GM19035 (cell line): ENCODE results near the gene BNIP3.
"Not testable (repeated sequence)": the region's sequence is repeated elsewhere in the genome, so short reads cannot be mapped to it uniquely, and the experiment has no call there.

Source experiments
- ATAC-seq: cut with Tn5 transposase; IDR thresholded peaks from one replicate; pipeline ENCODE4 v1.9.1; 2021; ENCODE audit not compliant: unreplicated experiment

The BNIP3 gene

DNA sequence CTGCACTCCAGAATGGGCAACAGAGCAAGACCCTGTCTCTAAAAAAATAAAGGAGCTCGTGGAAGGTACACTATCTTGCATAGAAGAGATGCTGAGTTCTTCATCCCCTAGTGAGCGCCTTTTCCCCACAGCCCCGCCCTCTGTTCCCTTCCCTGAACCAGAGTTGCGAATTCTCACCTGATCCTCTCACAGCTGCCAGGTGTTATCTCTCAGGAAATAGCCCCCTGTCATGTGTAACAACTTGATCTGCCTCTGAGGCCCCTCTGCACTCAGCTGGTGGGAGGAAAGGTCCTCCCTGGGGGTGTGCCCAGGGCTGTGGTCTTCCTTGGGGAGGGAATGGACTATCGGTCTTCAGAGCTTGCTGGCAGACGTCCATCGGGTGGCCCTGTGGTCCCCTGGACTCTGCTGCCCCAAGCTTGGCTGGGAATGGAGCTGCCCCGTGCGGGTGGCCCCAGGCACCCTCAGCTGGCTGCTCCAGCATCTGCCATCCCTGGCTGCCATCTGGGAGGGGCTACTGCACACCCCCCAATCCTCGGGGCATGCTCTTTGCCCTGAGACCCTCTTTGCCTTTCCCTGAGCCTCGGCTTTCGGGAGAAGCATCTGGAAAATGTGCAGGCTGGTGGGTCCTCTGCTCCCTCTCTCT lies 21.7 kb upstream of the BNIP3 start:
- no peak for ATAC-seq

- ATAC-seq: no peak
These were observed 20.3 kb upstream of the BNIP3 start for GRCh38 chr10:132002004-132002403.

DNA sequence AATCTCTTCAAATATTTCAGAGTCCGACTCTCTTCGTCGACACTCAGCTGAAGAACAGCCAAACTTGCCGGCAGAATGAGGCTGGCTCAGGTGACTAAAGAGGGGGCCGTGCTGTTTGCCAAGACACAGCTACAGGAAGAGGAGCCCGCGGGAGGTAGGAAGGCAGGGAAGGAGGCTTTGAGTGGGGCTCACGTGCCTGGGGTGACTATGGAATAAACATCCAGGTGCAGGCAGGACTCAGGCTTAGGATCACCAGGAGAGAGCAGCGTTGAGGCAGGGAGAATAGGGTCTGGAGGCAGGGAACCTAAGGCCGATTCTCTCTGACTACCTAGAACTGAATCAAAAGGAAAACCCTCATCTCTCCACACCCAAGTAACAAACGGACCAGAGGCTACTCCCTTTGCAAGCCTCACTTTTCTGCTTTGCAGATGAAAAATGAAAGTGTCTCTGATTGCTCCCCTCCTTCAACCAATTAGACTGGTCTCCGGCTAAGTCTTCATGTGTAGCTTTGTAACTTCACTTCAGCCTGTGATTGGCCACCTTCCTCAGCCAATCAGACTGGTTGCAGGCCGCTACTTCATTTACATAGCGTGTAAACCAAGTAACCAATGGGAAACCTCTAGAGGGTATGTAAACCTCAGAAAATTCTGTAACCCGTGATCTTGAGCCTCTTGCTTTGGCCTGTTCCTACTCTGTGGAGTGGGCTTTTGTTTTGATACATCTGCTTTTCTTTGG lies 19.7 kb upstream of the BNIP3 start:
- peak; percentile 80 for ATAC-seq

DNA sequence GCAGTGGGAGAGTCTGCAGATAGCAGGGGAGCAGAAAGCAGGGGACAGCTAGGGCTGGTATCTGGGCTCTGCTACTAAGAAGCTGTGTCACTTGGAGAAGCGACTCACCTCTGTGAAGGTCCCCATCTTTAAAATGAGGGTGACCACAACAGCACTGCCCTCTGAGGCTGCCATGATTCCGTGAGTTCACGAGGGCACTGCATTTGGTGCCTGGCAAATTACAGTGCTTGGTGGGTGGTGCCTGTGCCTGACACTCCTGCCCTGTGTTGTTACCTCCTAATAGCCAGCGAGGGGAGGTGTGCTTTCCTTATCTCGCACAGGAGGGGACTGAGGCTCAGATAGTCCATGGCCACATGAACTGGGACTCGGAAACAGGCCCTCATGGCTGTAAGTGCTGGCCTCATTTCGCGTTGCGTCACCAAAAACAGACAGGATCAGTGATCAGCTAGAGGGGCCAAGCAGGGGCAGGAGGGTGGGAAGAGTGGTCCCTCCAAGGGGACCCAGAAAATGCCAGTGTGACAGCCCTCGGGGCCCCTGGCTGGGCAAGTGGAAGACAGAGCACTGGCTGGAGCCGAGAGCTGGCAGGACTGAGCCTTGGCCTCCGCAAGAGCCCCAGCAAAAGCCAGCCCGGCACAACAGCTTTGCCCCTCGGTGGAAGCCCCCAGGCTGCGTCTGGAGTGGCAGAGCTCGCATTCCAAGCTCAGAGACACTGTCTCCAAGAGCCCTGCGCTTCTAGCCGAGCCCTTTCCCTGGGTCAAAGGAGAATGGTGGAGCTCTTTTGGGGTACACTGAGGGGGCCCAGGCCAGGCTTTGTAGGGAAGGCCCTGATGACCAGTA lies 17.3 kb upstream of the BNIP3 start:
- no peak for ATAC-seq

GRCh38 chr10:131998050-131998844 lies 16.5 kb upstream of the BNIP3 start:
- no peak for ATAC-seq

DNA sequence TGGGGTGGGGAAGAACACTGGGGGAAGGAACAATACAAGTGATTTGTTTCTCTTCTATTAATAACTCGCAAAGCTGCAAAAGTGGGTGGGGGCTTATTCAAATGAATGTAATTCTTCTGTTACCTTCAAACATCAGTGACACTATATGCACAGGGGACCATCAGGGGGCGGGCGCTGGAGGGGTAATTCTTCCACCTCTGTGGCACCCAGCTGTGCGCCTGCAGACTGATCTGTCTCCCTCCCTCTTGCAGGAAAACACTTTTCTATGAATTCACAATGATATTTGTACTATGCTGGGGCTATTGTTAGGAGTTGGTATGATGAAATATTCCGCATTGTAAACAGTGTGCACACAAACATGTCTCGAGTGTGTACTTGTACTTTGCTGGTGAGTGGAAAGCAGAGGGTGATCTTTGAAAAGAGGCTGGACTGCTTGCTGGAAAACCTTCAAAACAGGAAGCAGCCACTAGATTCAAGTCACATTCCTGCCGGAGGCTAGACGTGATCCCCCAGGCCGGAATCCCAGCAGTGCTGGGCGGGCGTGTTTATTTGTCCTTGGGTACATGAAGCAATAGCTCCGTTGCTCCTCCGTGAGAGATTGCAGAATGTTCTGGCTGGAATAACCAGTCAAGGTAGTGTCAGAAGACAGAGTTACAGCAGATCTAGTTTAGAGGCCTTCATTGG lies 15.8 kb upstream of the BNIP3 start:
- ATAC-seq: no peak

- no peak for ATAC-seq
These were observed 15.0 kb upstream of the BNIP3 start for GRCh38 chr10:131996466-131997365.

- ATAC-seq: no peak
These were observed 12.7 kb upstream of the BNIP3 start for GRCh38 chr10:131994435-131994834.

DNA sequence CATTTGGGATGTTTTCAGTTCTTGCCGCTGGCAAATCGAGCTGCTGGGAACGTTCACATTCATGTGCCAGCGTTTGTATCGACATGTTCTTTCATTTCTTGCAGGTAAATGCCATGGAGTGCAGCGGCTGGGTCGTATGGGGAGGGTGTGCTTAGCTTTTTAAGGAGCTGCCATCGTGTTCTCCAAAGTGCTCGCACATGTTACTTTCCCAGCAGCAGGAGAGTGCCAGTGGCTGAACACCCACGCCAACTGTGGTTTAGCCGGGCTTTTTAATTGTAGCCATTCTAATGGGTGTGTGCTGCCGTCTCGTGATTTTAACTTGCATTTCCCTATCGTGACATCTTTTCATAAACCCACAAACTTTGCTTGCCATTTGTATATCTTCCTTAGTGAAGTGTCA lies 11.6 kb upstream of the BNIP3 start:
- no peak for ATAC-seq

- no peak for ATAC-seq
These were observed 10.0 kb upstream of the BNIP3 start for GRCh38 chr10:131991726-131992125.

DNA sequence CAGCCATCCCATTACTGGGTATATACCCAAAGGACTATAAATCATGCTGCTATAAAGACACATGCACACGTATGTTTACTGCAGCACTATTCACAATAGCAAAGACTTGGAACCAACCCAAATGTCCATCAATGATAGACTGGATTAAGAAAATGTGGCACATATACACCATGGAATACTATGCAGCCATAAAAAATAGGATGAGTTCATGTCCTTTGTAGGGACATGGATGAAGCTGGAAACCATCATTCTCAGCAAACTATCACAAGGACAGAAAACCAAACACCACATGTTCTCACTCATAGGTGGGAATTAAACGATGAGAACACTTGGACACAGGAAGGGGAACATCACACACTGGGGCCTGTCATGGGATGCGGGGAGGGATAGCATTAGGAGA lies 6.1 kb upstream of the BNIP3 start:
- not testable (repeated sequence) for ATAC-seq

- not testable (repeated sequence) for ATAC-seq
These were observed 5.6 kb upstream of the BNIP3 start for GRCh38 chr10:131987301-131987700.

DNA sequence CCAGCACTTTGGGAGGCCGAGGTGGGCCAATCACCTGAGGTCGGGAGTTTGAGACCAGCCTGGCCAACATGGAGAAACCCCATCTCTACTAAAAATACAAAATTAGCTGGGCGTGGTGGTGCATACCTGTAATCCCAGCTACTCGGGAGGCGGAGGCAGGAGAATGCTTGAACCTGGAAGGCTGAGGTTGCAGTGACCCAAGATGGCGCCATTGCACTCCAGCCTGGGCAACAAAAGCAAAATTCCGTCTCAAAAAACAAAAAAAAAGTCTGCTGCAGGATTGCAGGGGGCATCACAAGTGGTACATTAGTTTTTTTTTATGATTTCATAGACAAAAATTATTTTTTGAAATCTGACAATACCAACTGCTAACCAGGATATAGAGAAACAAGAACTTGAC lies 5.1 kb upstream of the BNIP3 start:
- not testable (repeated sequence) for ATAC-seq

GRCh38 chr10:131983780-131984179 lies 2.1 kb upstream of the BNIP3 start:
- no peak for ATAC-seq

DNA sequence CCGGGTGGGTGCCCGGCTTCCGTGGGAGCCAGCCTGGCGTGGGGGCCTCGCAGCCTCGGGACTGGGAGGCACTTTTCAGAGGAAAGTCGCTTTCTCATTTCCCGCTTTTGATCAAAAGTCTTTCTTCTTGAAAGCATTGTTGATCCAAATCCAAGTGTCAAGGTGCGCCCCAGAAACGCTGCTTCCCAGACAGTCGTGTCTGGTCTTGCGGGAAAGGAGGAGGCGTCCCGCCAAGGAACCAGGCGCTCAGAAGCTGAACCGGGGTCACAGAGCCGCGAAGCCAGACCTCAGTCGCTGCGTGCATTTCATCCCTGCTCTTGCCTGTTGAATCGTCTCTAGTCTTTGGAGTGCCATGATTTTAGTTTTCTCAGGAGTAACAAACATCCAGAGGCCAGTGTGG lies 1.1 kb upstream of the BNIP3 start:
- no peak for ATAC-seq

DNA sequence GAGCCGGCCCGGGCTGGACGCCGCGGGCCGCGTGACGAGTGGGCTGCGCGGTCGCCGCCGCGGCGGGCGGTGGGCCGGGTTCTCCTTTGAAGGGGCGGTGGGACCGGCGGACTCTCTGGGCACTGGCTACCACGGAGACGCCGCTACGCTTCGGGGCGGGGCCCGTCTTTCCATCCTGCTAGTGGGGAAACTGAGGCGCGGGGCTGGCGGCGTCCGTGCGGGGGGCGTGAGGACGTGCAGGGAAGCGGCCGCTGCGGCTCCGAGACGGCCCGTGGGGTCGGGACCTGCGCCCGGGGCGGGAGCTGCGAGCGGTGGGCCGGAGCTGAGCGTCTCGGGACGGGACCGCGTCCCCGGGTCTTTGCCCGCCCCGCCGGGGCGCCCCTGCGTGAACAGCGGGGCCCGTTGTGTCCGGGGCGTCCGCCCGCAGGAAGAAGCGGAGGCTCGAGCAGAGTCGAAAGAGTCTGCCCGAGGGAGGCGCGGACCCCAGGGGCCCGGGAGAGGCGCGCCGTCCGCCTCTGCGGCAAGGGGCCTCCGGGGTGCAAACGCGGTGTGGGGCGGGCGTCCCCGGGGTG lies 548 bp upstream of the BNIP3 start:
- peak; percentile 34 for ATAC-seq

- ATAC-seq: no peak
These were observed 828 bp downstream of the BNIP3 start for GRCh38 chr10:131980761-131981428.

GRCh38 chr10:131980321-131980720 lies 1.4 kb downstream of the BNIP3 start:
- ATAC-seq: no peak
